ENCODE results near the gene TRDN.

TRDN gene

GRCh38 chr6:123549476-123549875 lies 87.3 kb downstream of the TRDN start:
- no peak for DNase-seq (ENCODE audit: low read depth)
- no peak for TF ChIP-seq CTCF (IDR thresholded peaks at IDR 0.05; ENCODE audit: low read depth, low read length, missing control alignments)
- no peak overlapping the region for H3K4me3 ChIP-seq (ENCODE audit: low read depth, low read length)

GRCh38 chr6:123547216-123547978 lies 89.4 kb downstream of the TRDN start:
- H3K4me3 ChIP-seq (ENCODE audit: low read depth, low read length), result no peak overlapping the region
- no peak for DNase-seq (ENCODE audit: low read depth)
- no peak for TF ChIP-seq CTCF (IDR thresholded peaks at IDR 0.05; ENCODE audit: low read depth, low read length, missing control alignments)

GRCh38 chr6:123546537-123546936 lies 90.2 kb downstream of the TRDN start:
- no peak for TF ChIP-seq CTCF (IDR thresholded peaks at IDR 0.05; ENCODE audit: low read depth, low read length, missing control alignments)

GRCh38 chr6:123541462-123541861 lies 95.3 kb downstream of the TRDN start:
- no peak for TF ChIP-seq CTCF (IDR thresholded peaks at IDR 0.05; ENCODE audit: low read depth, low read length, missing control alignments)
- no peak overlapping the region for H3K4me3 ChIP-seq (ENCODE audit: low read depth, low read length)
- DNase-seq (ENCODE audit: low read depth), result no peak

More at GRCh38 chr6:123546537-123546936, 90.2 kb downstream of the TRDN start:
- no peak for DNase-seq (ENCODE audit: low read depth)
- H3K4me3 ChIP-seq (ENCODE audit: low read depth, low read length), result no peak overlapping the region

GRCh38 chr6:123533862-123534648 lies 102.7 kb downstream of the TRDN start:
- DNase-seq (ENCODE audit: low read depth), result no peak
- no peak overlapping the region for H3K4me3 ChIP-seq (ENCODE audit: low read depth, low read length)
- no peak for TF ChIP-seq CTCF (IDR thresholded peaks at IDR 0.05; ENCODE audit: low read depth, low read length, missing control alignments)

- no peak for TF ChIP-seq CTCF (IDR thresholded peaks at IDR 0.05; ENCODE audit: low read depth, low read length, missing control alignments)
- no peak for DNase-seq (ENCODE audit: low read depth)
- H3K4me3 ChIP-seq (ENCODE audit: low read depth, low read length), result no peak overlapping the region
Measured at GRCh38 chr6:123529843-123530242, 106.9 kb downstream of the TRDN start.

Measured in GM12864 (cell line).